ENCODE data around the gene RPL3.
A peak's percentile ranks its signal among the peaks of the same experiment; 100 is the strongest.

Gene RPL3

GRCh38 chr22:39276440-39277141, 42.8 kb downstream of the RPL3 start:
- H3K9me3 Mint-ChIP-seq, result peaks cover 4% of the 10 kb centered on the region
- H3K27ac Mint-ChIP-seq, result no peak overlapping the region
- H3K27me3 Mint-ChIP-seq, result peaks cover 19% of the 10 kb centered on the region
- H3K4me1 Mint-ChIP-seq (ENCODE audit: low read depth), result no peaks in the 10 kb centered on the region
- no peak overlapping the region for H3K4me3 Mint-ChIP-seq
- DNase-seq, result no peak
- no peaks in the 10 kb centered on the region for H3K36me3 Mint-ChIP-seq (ENCODE audit: low read depth)

- Mint-ChIP-seq H3K36me3 (ENCODE audit: low read depth) (no peaks in the 10 kb centered on the region), H3K4me1 (ENCODE audit: low read depth) (no peaks in the 10 kb centered on the region), H3K27ac (no peak overlapping the region), H3K27me3 (peaks cover 19% of the 10 kb centered on the region), H3K9me3 (peaks cover 4% of the 10 kb centered on the region), H3K4me3 (no peak overlapping the region)
- no peak for DNase-seq
Observed at GRCh38 chr22:39275814-39276439, 43.5 kb downstream of the RPL3 start.

GRCh38 chr22:39273950-39274887, 45.2 kb downstream of the RPL3 start:
- Mint-ChIP-seq H3K27me3 (peaks cover 13% of the 10 kb centered on the region), H3K4me1 (ENCODE audit: low read depth) (no peaks in the 10 kb centered on the region), H3K9me3 (peaks cover 4% of the 10 kb centered on the region), H3K36me3 (ENCODE audit: low read depth) (no peaks in the 10 kb centered on the region), H3K27ac (no peak overlapping the region), H3K4me3 (no peak overlapping the region)
- DNase-seq, result no peak

- Mint-ChIP-seq H3K4me3 (no peak overlapping the region), H3K27me3 (no peaks in the 10 kb centered on the region), H3K36me3 (ENCODE audit: low read depth) (no peaks in the 10 kb centered on the region), H3K9me3 (no peaks in the 10 kb centered on the region), H3K4me1 (ENCODE audit: low read depth) (peaks cover 10% of the 10 kb centered on the region), H3K27ac (no peak overlapping the region)
- no peak for DNase-seq
Observed at GRCh38 chr22:39270792-39271191, 48.6 kb downstream of the RPL3 start.

GRCh38 chr22:39270280-39270679, 49.1 kb downstream of the RPL3 start:
- Mint-ChIP-seq H3K27me3 (no peaks in the 10 kb centered on the region), H3K27ac (no peak overlapping the region), H3K36me3 (ENCODE audit: low read depth) (no peaks in the 10 kb centered on the region), H3K4me1 (ENCODE audit: low read depth) (peaks cover 10% of the 10 kb centered on the region), H3K4me3 (no peak overlapping the region), H3K9me3 (no peaks in the 10 kb centered on the region)
- DNase-seq, result no peak

GRCh38 chr22:39269095-39269790, 50.2 kb downstream of the RPL3 start:
- no peaks in the 10 kb centered on the region for H3K36me3 Mint-ChIP-seq (ENCODE audit: low read depth)
- no peak overlapping the region for H3K4me3 Mint-ChIP-seq
- H3K27me3 Mint-ChIP-seq, result peaks cover 6% of the 10 kb centered on the region
- peaks cover 10% of the 10 kb centered on the region for H3K4me1 Mint-ChIP-seq (ENCODE audit: low read depth)
- H3K27ac Mint-ChIP-seq, result peak overlapping the region; percentile 22
- no peak for DNase-seq
- no peaks in the 10 kb centered on the region for H3K9me3 Mint-ChIP-seq

- Mint-ChIP-seq H3K36me3 (ENCODE audit: low read depth) (no peaks in the 10 kb centered on the region), H3K9me3 (no peaks in the 10 kb centered on the region), H3K4me1 (ENCODE audit: low read depth) (peaks cover 15% of the 10 kb centered on the region), H3K27ac (no peak overlapping the region), H3K27me3 (peaks cover 10% of the 10 kb centered on the region), H3K4me3 (no peak overlapping the region)
- no peak for DNase-seq
Observed at GRCh38 chr22:39268645-39269044, 50.8 kb downstream of the RPL3 start.

- Mint-ChIP-seq H3K27ac (no peak overlapping the region), H3K4me3 (no peak overlapping the region), H3K27me3 (peaks cover 10% of the 10 kb centered on the region), H3K36me3 (ENCODE audit: low read depth) (no peaks in the 10 kb centered on the region), H3K9me3 (no peaks in the 10 kb centered on the region), H3K4me1 (ENCODE audit: low read depth) (peaks cover 15% of the 10 kb centered on the region)
- no peak for DNase-seq
Observed at GRCh38 chr22:39267974-39268373, 51.4 kb downstream of the RPL3 start.

GRCh38 chr22:39266398-39267030, 52.9 kb downstream of the RPL3 start:
- DNase-seq, result no peak
- Mint-ChIP-seq H3K27me3 (peaks cover 10% of the 10 kb centered on the region), H3K9me3 (peaks cover 6% of the 10 kb centered on the region), H3K4me3 (no peak overlapping the region), H3K4me1 (ENCODE audit: low read depth) (peaks cover 15% of the 10 kb centered on the region), H3K36me3 (ENCODE audit: low read depth) (no peaks in the 10 kb centered on the region), H3K27ac (peak overlapping the region; percentile 87)

GRCh38 chr22:39265143-39265886, 54.1 kb downstream of the RPL3 start:
- H3K4me3 Mint-ChIP-seq, result no peak overlapping the region
- no peak for DNase-seq
- H3K27ac Mint-ChIP-seq, result peak overlapping the region; percentile 22
- H3K9me3 Mint-ChIP-seq, result peaks cover 12% of the 10 kb centered on the region
- no peaks in the 10 kb centered on the region for H3K36me3 Mint-ChIP-seq (ENCODE audit: low read depth)
- peaks cover 15% of the 10 kb centered on the region for H3K4me1 Mint-ChIP-seq (ENCODE audit: low read depth)
- H3K27me3 Mint-ChIP-seq, result peaks cover 10% of the 10 kb centered on the region

GRCh38 chr22:39264349-39265038, 54.9 kb downstream of the RPL3 start:
- no peak overlapping the region for H3K4me3 Mint-ChIP-seq
- H3K4me1 Mint-ChIP-seq (ENCODE audit: low read depth), result peaks cover 15% of the 10 kb centered on the region
- H3K9me3 Mint-ChIP-seq, result peaks cover 12% of the 10 kb centered on the region
- H3K27ac Mint-ChIP-seq, result peak overlapping the region; percentile 29
- H3K36me3 Mint-ChIP-seq (ENCODE audit: low read depth), result no peaks in the 10 kb centered on the region
- DNase-seq, result no peak
- peaks cover 10% of the 10 kb centered on the region for H3K27me3 Mint-ChIP-seq

GRCh38 chr22:39263626-39264348, 55.6 kb downstream of the RPL3 start:
- Mint-ChIP-seq H3K4me1 (ENCODE audit: low read depth) (peaks cover 15% of the 10 kb centered on the region), H3K4me3 (no peak overlapping the region), H3K36me3 (ENCODE audit: low read depth) (no peaks in the 10 kb centered on the region), H3K9me3 (peaks cover 12% of the 10 kb centered on the region), H3K27ac (peak overlapping the region; percentile 29), H3K27me3 (peaks cover 10% of the 10 kb centered on the region)
- no peak for DNase-seq
